Testis (tissue), 3 donors: ENCODE results near the gene FAM228A. TPM values are rescaled to one million over a fixed set of nuclear protein-coding genes. Genes with fewer than 3 reads are reported as not detected.

ENCODE experiments used
- DNase-seq: peaks from one replicate; pipeline ENCODE4 v3.0.0-alpha.2; 2019
- H3K27ac ChIP-seq, 2 donors: fragments of 200-600 bp; sonication (generic); one replicate each; pipeline ENCODE4 v1.5.1; 2019
- H3K27me3 ChIP-seq: fragments of 200-600 bp; sonication (generic); one replicate; pipeline ENCODE4 v1.5.1; 2019
- H3K36me3 ChIP-seq: fragments of 200-600 bp; sonication (generic); one replicate; pipeline ENCODE4 v1.5.1; 2017; ENCODE audit warnings: low read depth; ENCODE audit errors: missing control alignments
- H3K4me1 ChIP-seq: fragments of 200-600 bp; sonication (generic); one replicate; pipeline ENCODE4 v1.5.1; 2019
- H3K4me3 ChIP-seq, 2 donors: fragments of 200-600 bp; sonication (generic); one replicate each; pipeline ENCODE4 v1.5.1; 2017 to 2019
- H3K9me3 ChIP-seq: fragments of 200-600 bp; sonication (generic); one replicate; pipeline ENCODE4 v1.5.1; 2017
- CTCF ChIP-seq, 3 experiments: fragments of 450-650 bp in 2 of 3; fragments of 200-600 bp in 1 of 3; sonication (generic) in 1 of 3; IDR thresholded peaks; one replicate each; pipeline ENCODE4 v1.5.1; 2016 to 2019; ENCODE audit warnings: antibody characterized with exemption in 3 of 3, mild to moderate bottlenecking in 2 of 3, moderate library complexity in 1 of 3
- POLR2A ChIP-seq: fragments of 450-650 bp; IDR thresholded peaks from one replicate; pipeline ENCODE4 v1.6.1; 2017; ENCODE audit warnings: antibody characterized with exemption, mild to moderate bottlenecking, moderate library complexity
- WGBS, 2 donors: methylation state at CpG; one replicate each; pipeline ENCODE4 v1.1.5; 2018; 5-methylcytosine and 5-hydroxymethylcytosine counted together
- intact Hi-C: fragments of 100-400 bp; cut with DNase I; formaldehyde crosslinking; loops from one replicate; pipeline ENCODE4 v1.15.1; 2023; ENCODE audit warnings: low total_unique reads
- polyA plus RNA-seq: library from polyadenylated mRNA; stranded (reverse); fragments of 350-450 nt; fragmentation: Illumina TruSeq; extraction: RNeasy Lipid Tissue Mini Kit (QIAGEN cat#74804); gene quantifications from one replicate; pipeline ENCODE4 v1.2.3, GENCODE V29; 2014; ENCODE audit warnings: low read depth, low replicate concordance; ENCODE audit not compliant: insufficient read depth
- total RNA-seq, 2 donors: library from RNA; depleted of rRNA; stranded (reverse); fragments of >200 nt; gene quantifications; one replicate each; pipeline ENCODE4 v1.2.3, GENCODE V29; 2016

The FAM228A gene
- total and polyA plus RNA-seq, 3 donors from 2014 or later: 29.7 to 72.4 (median 33.4) TPM

GRCh38 chr2:24239553-24239952 lies 64.7 kb downstream of the FAM228A start:
- intact Hi-C loops: no loop called here
- Histone ChIP-seq H3K9me3 (no peaks in the 10 kb centered on the region), H3K27me3 (no peaks in the 10 kb centered on the region), H3K36me3 (no peaks in the 10 kb centered on the region), H3K4me1 (no peaks in the 10 kb centered on the region), H3K27ac (no peak overlapping the region), H3K4me3 (no peak overlapping the region)
- TF ChIP-seq POLR2A: no peak
- TF ChIP-seq CTCF (IDR thresholded peaks at IDR 0.05): no peak
- 93 to 95% methylated on average over 1 of the region's 1 CpG for WGBS, 2 donors
- no peak for DNase-seq

Other genes starting within 250 kb of the FAM228A start
- 10 to 100 TPM; 23.2 to 32.3 TPM for gene ATAD2B, start 247.9 kb upstream of the FAM228A start, total RNA-seq
- gene ATAD2B, start 247.9 kb upstream of the FAM228A start, polyA plus RNA-seq: 11.7 TPM
- 10 to 100 TPM; 11.9 to 18.4 TPM for gene UBXN2A, start 234.6 kb upstream of the FAM228A start, total RNA-seq
- gene UBXN2A, start 234.6 kb upstream of the FAM228A start, polyA plus RNA-seq: 9.4 TPM
- under 1 TPM; 0.39 to 0.50 TPM for gene MFSD2B, start 165.0 kb upstream of the FAM228A start, total RNA-seq
- 0.94 TPM for gene MFSD2B, start 165.0 kb upstream of the FAM228A start, polyA plus RNA-seq
- 10 to 100 TPM in 1 of 2 donors, 1 to 10 TPM in 1; 9.8 to 11.5 TPM for gene WDCP, start 127.7 kb upstream of the FAM228A start, total RNA-seq
- gene WDCP, start 127.7 kb upstream of the FAM228A start, polyA plus RNA-seq: 10.4 TPM
- gene FKBP1B, start 125.3 kb upstream of the FAM228A start, total RNA-seq: 1 to 10 TPM; 2.7 to 3.0 TPM
- gene FKBP1B, start 125.3 kb upstream of the FAM228A start, polyA plus RNA-seq: 3.6 TPM
- gene SF3B6, start 98.7 kb upstream of the FAM228A start, total RNA-seq: 10 to 100 TPM; 69.3 to 87.4 TPM
- gene SF3B6, start 98.7 kb upstream of the FAM228A start, polyA plus RNA-seq: 142 TPM
- gene TP53I3, start 90.2 kb upstream of the FAM228A start, total RNA-seq: 10 to 100 TPM; 31.3 to 36.5 TPM
- gene TP53I3, start 90.2 kb upstream of the FAM228A start, polyA plus RNA-seq: 70.4 TPM
- gene PFN4, start 51.7 kb upstream of the FAM228A start, total RNA-seq: 10 to 100 TPM; 39.8 to 62.8 TPM
- 248 TPM for gene PFN4, start 51.7 kb upstream of the FAM228A start, polyA plus RNA-seq
- 10 to 100 TPM; 45.3 to 56.2 TPM for gene FAM228B, start 51.6 kb upstream of the FAM228A start, total RNA-seq
- gene FAM228B, start 51.6 kb upstream of the FAM228A start, polyA plus RNA-seq: 47.1 TPM
- 10 to 100 TPM; 43.4 to 53.8 TPM for gene ITSN2, start 185.5 kb downstream of the FAM228A start, total RNA-seq
- gene ITSN2, start 185.5 kb downstream of the FAM228A start, polyA plus RNA-seq: 9.1 TPM